Memory B cell (primary cell): ENCODE results near the gene KRT83.
"Not testable (repeated sequence)": the region's sequence is repeated elsewhere in the genome, so short reads cannot be mapped to it uniquely, and the experiment has no call there.

ENCODE experiments used
- ATAC-seq: fragments of 150-1000 bp; cut with Tn5 transposase; 2 replicates; pipeline ENCODE4 v1.10.0; 2021; ENCODE audit warnings: low read depth, mild to moderate bottlenecking, moderate library complexity
- DNase-seq, 2 donors: peaks; one replicate each; pipeline ENCODE4 v3.0.0; 2022; ENCODE audit warnings: low spot score in 2 of 2
- H3K27ac Mint-ChIP-seq: one replicate; pipeline ENCODE4 v1.8.0; 2022; ENCODE audit warnings: mild to moderate bottlenecking, moderate library complexity, mixed read lengths
- H3K27me3 Mint-ChIP-seq: one replicate; pipeline ENCODE4 v1.8.0; 2022; ENCODE audit warnings: mixed read lengths
- H3K36me3 Mint-ChIP-seq: one replicate; pipeline ENCODE4 v1.8.0; 2022; ENCODE audit warnings: mild to moderate bottlenecking, mixed read lengths
- H3K4me1 Mint-ChIP-seq: one replicate; pipeline ENCODE4 v1.8.0; 2022; ENCODE audit warnings: mixed read lengths
- H3K4me3 Mint-ChIP-seq: one replicate; pipeline ENCODE4 v1.8.0; 2022; ENCODE audit warnings: mild to moderate bottlenecking, moderate library complexity, mixed read lengths
- H3K9me3 Mint-ChIP-seq: one replicate; pipeline ENCODE4 v1.8.0; 2022; ENCODE audit warnings: mixed read lengths

KRT83 gene

DNA sequence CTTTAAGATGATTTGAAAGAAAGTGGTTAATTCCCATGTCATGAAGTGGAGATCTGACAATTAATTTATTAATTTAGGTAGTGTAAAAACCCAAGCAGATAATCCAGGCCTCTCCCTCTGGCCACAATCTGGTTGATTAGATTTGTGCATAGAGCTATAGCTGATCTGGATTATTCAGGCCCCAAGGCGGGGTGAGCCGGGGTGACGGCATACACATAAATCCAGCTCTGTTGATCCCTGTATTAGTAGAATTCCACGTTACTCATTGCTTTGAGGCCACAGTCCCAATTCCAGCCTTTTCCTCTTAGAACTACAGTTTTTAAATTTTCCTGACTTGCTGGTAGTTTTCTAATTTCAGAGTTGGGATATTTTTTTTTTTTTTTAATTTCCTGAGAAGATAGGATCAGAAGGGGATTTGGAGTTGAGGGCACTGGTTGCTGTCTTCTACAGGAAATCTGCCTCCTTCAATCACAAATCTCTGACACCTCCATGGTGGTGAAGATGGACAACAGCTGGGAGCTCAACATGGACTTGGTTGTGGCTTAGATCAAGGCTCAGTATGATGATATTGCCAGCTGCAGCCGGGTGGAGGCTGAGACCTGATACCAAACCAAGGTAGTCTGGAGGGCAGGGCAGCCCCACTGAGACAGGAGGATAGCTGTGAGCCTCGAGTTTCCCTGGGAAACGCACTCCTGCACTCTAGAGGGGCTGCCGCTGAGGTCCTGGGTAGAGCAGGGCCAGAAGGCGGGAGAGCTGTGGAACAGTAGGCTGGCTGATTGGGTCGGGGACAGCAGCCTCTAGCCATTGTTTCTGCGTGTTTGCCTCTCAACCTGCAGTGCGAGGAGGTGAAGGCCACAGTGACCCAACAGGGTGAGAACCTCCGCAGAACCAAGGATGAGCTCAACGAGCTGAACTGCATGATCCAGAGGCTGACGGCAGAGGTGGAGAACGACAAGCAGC is 26.6 kb upstream of the KRT83 start:
- H3K4me1 Mint-ChIP-seq: peaks cover 2% of the 10 kb centered on the region
- DNase-seq (no peak), ATAC-seq (no peak)
- H3K9me3 Mint-ChIP-seq: peaks cover 2% of the 10 kb centered on the region
- H3K27ac Mint-ChIP-seq: no peak overlapping the region
- H3K4me3 Mint-ChIP-seq: no peak overlapping the region
- H3K27me3 Mint-ChIP-seq: peaks cover 7% of the 10 kb centered on the region
- H3K36me3 Mint-ChIP-seq: no peaks in the 10 kb centered on the region

DNA sequence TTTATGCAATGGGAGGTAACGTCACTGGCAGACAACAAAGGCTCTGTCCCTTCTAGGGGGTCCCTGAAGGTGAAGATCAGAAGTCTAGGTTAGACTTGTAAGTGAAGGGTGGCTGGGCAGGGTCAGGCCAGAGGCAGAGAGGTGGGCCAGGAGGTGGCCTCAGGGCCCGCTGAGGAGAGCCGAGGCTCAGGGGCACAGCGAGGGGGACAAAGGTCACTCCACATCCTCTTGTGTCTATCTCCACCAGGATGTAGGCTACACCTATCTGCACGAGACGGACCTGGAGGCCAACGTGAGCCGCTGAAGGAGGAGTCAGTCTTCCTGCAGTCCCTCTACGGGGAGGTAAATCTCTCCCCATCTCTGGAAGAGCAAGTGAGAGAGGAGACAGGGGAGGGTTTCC is 25.8 kb upstream of the KRT83 start:
- Mint-ChIP-seq H3K4me3 (no peak overlapping the region), H3K27me3 (peaks cover 5% of the 10 kb centered on the region), H3K4me1 (peaks cover 2% of the 10 kb centered on the region), H3K9me3 (peaks cover 2% of the 10 kb centered on the region), H3K36me3 (no peaks in the 10 kb centered on the region), H3K27ac (no peak overlapping the region)
- ATAC-seq (no peak), DNase-seq (no peak)

DNA sequence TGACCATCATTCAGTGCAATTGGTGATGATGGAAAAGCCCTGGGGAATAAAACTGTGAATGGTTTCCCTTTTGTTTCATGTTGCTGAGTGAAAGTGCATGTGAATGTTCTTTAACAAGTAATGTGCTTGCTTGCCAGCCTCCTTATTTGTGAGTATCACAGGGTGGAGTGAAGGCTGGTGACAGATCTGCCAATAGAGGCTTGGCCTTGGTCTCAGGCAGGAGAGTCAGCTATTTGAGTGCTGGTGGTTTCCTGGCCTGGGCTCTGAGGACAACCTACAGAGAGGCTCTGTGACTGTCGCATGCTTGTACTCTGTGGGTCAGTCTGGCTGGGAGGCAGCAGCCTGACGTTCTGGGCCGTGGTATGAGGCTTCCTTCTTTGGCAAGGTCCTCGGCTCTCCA is 25.4 kb upstream of the KRT83 start:
- Mint-ChIP-seq H3K9me3 (peaks cover 2% of the 10 kb centered on the region), H3K4me1 (no peaks in the 10 kb centered on the region), H3K36me3 (no peaks in the 10 kb centered on the region), H3K27me3 (peaks cover 6% of the 10 kb centered on the region), H3K4me3 (no peak overlapping the region), H3K27ac (no peak overlapping the region)
- DNase-seq (no peak), ATAC-seq (no peak)

DNA sequence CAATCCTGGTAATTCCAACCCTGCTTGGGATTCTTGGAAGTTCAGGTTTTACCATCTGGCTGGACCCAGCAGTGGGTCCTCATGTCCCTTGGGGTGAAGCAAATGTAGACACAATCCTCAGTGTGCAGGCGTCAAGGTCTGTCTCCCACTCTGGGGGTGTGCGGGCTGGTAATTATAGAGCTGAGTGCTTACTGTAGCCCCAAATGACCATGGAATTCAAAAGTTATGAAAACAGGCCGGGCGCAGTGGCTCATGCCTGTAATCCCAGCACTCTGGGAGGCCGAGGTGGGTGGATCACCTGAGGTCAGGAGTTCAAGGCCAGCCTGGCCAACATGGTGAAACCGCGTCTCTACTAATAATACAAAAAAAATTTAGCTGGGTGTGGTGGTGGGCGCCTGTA is 23.8 kb upstream of the KRT83 start:
- not testable (repeated sequence) for DNase-seq, H3K36me3 Mint-ChIP-seq, H3K4me3 Mint-ChIP-seq, H3K27ac Mint-ChIP-seq, H3K4me1 Mint-ChIP-seq, H3K27me3 Mint-ChIP-seq, H3K9me3 Mint-ChIP-seq, ATAC-seq

DNA sequence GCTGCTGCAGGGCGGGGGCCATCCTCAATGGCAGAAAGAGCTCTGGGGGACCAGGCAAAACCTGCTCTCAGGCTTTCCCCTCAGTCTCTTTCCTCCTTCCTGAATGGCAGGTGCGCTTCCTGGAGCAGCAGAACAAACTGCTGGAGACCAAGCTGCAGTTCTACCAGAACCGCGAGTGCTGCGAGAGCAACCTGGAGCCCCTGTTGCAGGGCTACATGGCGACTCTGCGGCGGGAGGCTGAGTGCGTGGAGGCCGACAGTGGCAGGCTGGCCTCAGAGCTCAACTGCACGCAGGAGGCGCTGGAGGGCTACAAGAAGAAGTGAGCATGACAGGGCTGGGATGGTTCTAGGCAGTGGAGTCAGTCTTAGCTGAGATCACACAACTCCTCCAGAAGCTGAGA is 22.9 kb upstream of the KRT83 start:
- no peak for ATAC-seq
- H3K36me3 Mint-ChIP-seq: no peaks in the 10 kb centered on the region
- no peaks in the 10 kb centered on the region for H3K4me1 Mint-ChIP-seq
- H3K4me3 Mint-ChIP-seq: no peak overlapping the region
- peaks cover 8% of the 10 kb centered on the region for H3K27me3 Mint-ChIP-seq
- no peak for DNase-seq
- peaks cover 2% of the 10 kb centered on the region for H3K9me3 Mint-ChIP-seq
- no peak overlapping the region for H3K27ac Mint-ChIP-seq

DNA sequence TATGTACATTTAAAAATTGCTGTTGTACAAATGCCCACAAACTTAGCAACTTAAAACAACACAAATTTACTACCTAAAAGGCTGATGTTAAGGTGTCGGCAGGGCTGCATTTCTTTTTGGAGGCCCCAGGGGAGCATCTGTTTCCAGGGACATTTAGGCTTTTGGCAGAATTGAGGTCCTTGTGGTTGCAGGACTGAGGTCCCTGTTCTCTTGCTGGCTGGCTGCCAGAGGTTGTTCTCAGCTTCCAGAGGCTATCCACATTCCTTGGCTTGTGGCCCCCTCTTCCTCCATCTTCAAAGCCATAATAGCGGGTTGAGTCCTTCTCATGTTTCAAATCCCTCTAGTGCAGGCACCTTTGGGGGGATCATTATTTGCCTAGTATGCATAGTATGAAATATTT is 22.4 kb upstream of the KRT83 start:
- ATAC-seq: no peak
- Mint-ChIP-seq H3K9me3 (peaks cover 2% of the 10 kb centered on the region), H3K27ac (no peak overlapping the region), H3K4me3 (no peak overlapping the region), H3K27me3 (peaks cover 13% of the 10 kb centered on the region), H3K36me3 (no peaks in the 10 kb centered on the region), H3K4me1 (no peaks in the 10 kb centered on the region)
- DNase-seq: no peak

DNA sequence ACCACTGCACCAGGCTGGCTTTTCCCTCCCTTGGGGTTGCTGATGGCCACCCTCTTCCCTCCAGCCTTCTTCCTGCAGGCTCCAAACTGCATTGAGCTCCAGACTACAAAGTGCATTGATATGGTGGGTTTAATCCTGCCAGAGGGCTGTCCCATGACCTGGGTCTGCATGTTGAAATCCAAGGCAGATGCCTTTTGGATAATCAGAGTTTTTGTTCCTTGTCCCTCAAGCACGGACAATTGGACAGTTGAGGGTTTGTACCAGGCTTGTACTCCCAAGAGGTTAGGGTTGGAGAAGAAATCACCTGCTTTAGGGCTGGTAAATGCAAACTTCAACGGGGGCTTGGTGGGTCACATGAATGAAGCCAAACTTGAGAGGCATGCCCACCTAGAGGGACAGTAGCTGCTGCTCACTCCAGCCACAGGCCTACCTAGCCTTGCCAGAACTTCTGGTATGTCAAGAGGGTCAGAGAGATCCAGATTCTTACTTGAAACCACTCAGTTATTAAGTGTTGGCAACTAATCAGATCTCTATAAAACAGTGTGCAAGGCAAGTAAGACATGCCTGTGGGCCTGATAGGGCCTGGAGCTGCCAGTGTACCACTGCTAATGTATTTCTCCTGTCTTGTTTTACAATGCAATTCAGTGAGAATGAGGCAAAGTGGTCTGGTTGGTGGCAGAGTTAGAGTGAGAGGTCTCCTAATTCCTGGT is 21.7 kb upstream of the KRT83 start:
- DNase-seq (no peak), ATAC-seq (no peak)
- H3K4me1 Mint-ChIP-seq: no peaks in the 10 kb centered on the region
- H3K4me3 Mint-ChIP-seq: no peak overlapping the region
- H3K27me3 Mint-ChIP-seq: peaks cover 16% of the 10 kb centered on the region
- H3K9me3 Mint-ChIP-seq: peaks cover 2% of the 10 kb centered on the region
- H3K36me3 Mint-ChIP-seq: no peaks in the 10 kb centered on the region
- H3K27ac Mint-ChIP-seq: no peak overlapping the region

DNA sequence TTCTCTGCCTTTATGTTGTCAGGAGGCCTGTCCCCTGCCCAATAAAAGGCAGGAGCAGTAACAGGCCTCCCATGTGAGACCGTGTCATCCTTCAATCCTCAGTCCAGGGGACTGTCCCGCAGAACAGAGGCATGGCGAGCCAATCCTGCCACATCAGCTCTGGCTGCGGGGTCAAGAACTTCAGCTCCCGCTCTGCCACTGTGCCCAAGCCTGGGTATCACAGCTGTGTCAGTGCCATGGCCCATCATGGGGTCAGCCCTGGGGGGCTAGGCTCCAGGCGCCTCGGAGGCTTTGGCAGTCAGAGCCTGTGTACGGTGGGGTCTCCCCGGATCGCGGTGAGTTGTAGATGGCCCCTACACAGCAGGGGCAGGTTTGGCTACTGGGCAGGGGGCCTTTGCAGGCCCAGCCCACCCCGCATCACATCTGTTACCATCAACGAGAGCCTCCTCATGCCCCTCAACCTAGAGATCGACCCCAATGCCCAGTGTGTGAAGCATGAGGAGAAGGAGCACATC is 19.9 kb upstream of the KRT83 start:
- H3K4me3 Mint-ChIP-seq: no peak overlapping the region
- ATAC-seq: no peak

DNA sequence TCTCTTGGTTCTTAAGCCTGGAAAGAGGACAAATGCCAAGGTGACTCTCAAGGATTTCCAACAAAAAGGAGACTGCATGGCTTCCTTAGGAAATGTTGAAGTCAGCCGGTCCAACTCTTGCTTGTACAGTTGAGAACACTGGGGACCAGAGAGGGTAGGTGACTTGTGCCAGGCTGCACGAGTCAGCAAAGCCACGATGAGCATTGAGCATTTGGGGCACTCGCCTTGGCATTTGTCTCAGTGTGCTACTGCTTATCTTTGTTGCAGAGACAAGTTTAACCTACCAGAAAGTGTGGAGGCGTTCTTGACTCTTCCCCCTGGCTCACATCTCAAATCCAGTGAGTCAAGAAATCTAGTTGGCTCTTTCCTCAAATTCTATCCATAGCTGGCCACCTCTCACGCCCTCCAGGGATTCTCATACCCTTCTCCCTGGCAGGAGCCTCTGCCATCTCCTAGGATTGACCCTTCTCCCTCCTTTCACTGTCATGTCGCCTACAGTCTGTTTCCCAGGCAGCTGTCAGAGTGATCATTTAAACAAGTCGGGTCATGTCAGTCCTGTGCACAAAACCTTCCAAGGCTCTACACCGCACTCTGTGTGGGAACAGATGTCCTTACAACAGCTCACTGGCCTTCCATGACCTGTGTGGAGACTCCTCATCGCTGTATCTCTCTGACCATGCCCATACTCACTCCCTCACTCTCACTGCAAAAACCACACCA is 17.2 kb upstream of the KRT83 start:
- Mint-ChIP-seq H3K9me3 (peaks cover 3% of the 10 kb centered on the region), H3K4me1 (no peaks in the 10 kb centered on the region), H3K4me3 (no peak overlapping the region), H3K36me3 (no peaks in the 10 kb centered on the region), H3K27me3 (peaks cover 24% of the 10 kb centered on the region), H3K27ac (no peak overlapping the region)
- DNase-seq (no peak), ATAC-seq (no peak)

More for the DNA sequence above, 19.9 kb upstream of the KRT83 start:
- Mint-ChIP-seq H3K36me3 (no peaks in the 10 kb centered on the region), H3K27me3 (peaks cover 18% of the 10 kb centered on the region), H3K4me1 (no peaks in the 10 kb centered on the region), H3K27ac (no peak overlapping the region), H3K9me3 (peaks cover 5% of the 10 kb centered on the region)
- DNase-seq: no peak

DNA sequence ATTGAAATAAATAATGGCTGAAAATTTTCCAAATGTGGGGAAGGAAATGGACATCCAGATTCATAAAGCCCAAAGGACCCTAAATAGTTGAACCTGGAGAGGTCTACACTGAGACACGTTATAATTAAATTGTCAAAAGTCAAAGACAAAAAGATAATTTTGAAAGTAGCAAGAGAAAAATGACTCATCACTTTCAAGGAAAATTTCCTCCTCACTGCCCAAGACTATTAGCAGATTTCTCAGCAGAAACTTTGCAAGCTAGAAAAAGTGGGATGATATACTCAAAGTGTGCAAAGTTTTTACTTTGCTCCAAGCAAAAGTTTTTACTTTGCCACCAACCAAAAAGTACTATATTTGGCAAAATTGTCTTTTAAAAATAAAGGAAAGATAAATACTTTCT is 15.9 kb upstream of the KRT83 start:
- DNase-seq (no peak), ATAC-seq (no peak)
- no peak overlapping the region for H3K4me3 Mint-ChIP-seq
- H3K36me3 Mint-ChIP-seq: no peaks in the 10 kb centered on the region
- H3K9me3 Mint-ChIP-seq: peaks cover 3% of the 10 kb centered on the region
- peaks cover 25% of the 10 kb centered on the region for H3K27me3 Mint-ChIP-seq
- H3K27ac Mint-ChIP-seq: no peak overlapping the region
- H3K4me1 Mint-ChIP-seq: no peaks in the 10 kb centered on the region

DNA sequence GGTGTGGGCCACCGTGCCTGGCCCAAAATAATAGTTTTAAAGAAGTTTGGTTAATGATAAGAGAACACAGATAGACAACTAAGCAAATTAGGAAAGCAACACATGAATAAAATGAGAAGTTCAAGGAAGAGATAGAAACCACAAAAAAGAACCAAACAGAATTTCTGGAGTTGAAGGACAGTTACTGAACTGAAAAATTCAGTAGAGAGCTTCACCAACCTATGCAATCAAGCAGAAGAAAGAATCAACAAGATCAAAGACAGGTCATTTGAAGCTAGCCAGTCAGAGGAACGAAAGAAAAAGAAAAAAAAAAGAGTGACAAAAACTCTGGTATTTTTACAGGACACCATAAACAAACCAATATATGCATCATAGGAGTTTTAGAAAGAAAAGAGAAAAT is 15.4 kb upstream of the KRT83 start:
- no peak for DNase-seq
- no peaks in the 10 kb centered on the region for H3K36me3 Mint-ChIP-seq
- no peaks in the 10 kb centered on the region for H3K4me1 Mint-ChIP-seq
- no peak overlapping the region for H3K4me3 Mint-ChIP-seq
- ATAC-seq: no peak
- peaks cover 3% of the 10 kb centered on the region for H3K9me3 Mint-ChIP-seq
- no peak overlapping the region for H3K27ac Mint-ChIP-seq
- peaks cover 27% of the 10 kb centered on the region for H3K27me3 Mint-ChIP-seq

DNA sequence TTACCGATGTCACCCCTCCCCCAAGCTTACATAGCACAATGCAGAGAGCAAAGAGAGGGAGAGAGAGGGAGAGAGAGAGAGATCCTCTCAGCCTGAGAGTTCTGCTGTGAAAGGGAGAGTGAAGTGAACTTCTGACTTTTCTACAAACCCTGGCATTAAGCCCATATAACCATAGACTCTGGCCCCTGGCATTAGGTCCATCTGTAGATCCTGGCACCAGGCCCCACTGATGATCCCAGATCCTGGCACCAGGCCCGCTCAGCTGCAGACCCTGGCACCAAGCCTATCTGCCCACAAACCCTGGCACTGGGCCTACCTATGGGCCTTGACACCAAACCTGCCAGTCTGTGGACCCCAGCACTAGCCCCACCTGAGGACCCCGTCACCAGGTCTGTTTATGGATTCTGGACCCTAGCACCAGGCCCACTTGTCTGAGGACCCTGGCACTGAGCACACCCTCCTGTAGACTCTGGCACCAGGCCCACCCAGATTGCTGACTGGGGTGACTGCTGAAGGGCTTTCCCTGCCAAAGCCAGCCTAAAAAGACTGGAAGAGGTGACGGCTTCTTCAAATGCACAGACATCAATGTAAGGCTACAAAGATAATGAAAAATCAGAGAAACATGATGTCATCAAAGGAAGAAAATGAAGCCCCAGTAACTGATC is 14.5 kb upstream of the KRT83 start:
- no peak for ATAC-seq
- Mint-ChIP-seq H3K4me1 (no peaks in the 10 kb centered on the region), H3K4me3 (no peak overlapping the region), H3K9me3 (peaks cover 3% of the 10 kb centered on the region), H3K27ac (no peak overlapping the region), H3K36me3 (no peaks in the 10 kb centered on the region), H3K27me3 (peaks cover 29% of the 10 kb centered on the region)
- no peak for DNase-seq

DNA sequence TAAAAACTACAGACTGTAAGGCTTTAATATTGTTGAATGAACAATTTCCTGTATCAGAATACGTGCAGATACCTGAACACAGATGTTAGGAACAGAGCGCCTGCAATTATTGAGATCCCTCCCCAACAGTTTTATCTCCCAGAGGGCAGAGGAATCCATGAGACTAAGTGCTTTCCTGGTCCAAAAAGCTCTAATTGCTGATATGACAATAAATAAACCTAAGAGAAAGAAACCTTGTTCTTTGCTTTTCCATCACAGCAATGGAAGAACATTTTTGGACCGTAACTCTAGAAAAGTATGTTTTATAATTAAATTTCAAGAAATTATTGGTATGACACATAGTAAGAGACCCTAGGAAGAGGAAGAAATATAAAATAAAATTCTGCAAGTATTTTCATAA is 13.0 kb upstream of the KRT83 start:
- Mint-ChIP-seq H3K27ac (no peak overlapping the region), H3K4me3 (no peak overlapping the region), H3K9me3 (peaks cover 3% of the 10 kb centered on the region), H3K36me3 (no peaks in the 10 kb centered on the region), H3K27me3 (peaks cover 29% of the 10 kb centered on the region), H3K4me1 (no peaks in the 10 kb centered on the region)
- ATAC-seq (no peak), DNase-seq (no peak)
